ENCODE data around the gene SORBS1.

SORBS1 gene

GRCh38 chr10:95308389-95309302 is 252.5 kb downstream of the SORBS1 start:
- no peak overlapping the region for H3K4me3 ChIP-seq (ENCODE audit: low read length)
- H3K36me3 ChIP-seq (ENCODE audit: insufficient read depth, low read depth, low read length): no peaks in the 10 kb centered on the region
- H3K4me1 ChIP-seq (ENCODE audit: insufficient read depth, low read length): peaks cover 34% of the 10 kb centered on the region
- H3K27me3 ChIP-seq (ENCODE audit: insufficient read depth, low read length): peaks cover 5% of the 10 kb centered on the region; the same call in 1 of the 2 replicates
- no peaks in the 10 kb centered on the region for H3K9me3 ChIP-seq (ENCODE audit: insufficient read depth, low read depth, low read length)
- no peak overlapping the region for H3K27ac ChIP-seq (ENCODE audit: low read length)
- H3K9ac ChIP-seq (ENCODE audit: low read depth, low read length): no peak overlapping the region

GRCh38 chr10:95306851-95307250 is 254.3 kb downstream of the SORBS1 start:
- Histone ChIP-seq H3K4me1 (ENCODE audit: insufficient read depth, low read length) (peaks cover 18% of the 10 kb centered on the region), H3K27me3 (ENCODE audit: insufficient read depth, low read length) (peaks cover 10% of the 10 kb centered on the region), H3K4me3 (ENCODE audit: low read length) (no peak overlapping the region), H3K9me3 (ENCODE audit: insufficient read depth, low read depth, low read length) (no peaks in the 10 kb centered on the region), H3K27ac (ENCODE audit: low read length) (no peak overlapping the region), H3K36me3 (ENCODE audit: insufficient read depth, low read depth, low read length) (no peaks in the 10 kb centered on the region), H3K9ac (ENCODE audit: low read depth, low read length) (no peak overlapping the region)

- Histone ChIP-seq H3K9me3 (ENCODE audit: insufficient read depth, low read depth, low read length) (no peaks in the 10 kb centered on the region), H3K27ac (ENCODE audit: low read length) (no peak overlapping the region), H3K27me3 (ENCODE audit: insufficient read depth, low read length) (peaks cover 10% of the 10 kb centered on the region), H3K4me1 (ENCODE audit: insufficient read depth, low read length) (peaks cover 18% of the 10 kb centered on the region), H3K9ac (ENCODE audit: low read depth, low read length) (no peak overlapping the region), H3K36me3 (ENCODE audit: insufficient read depth, low read depth, low read length) (no peaks in the 10 kb centered on the region), H3K4me3 (ENCODE audit: low read length) (no peak overlapping the region)
These were observed 254.9 kb downstream of the SORBS1 start for GRCh38 chr10:95306318-95306650.

GRCh38 chr10:95305606-95306317 is 255.4 kb downstream of the SORBS1 start:
- H3K27me3 ChIP-seq (ENCODE audit: insufficient read depth, low read length): peaks cover 10% of the 10 kb centered on the region
- no peaks in the 10 kb centered on the region for H3K36me3 ChIP-seq (ENCODE audit: insufficient read depth, low read depth, low read length)
- H3K4me1 ChIP-seq (ENCODE audit: insufficient read depth, low read length): peaks cover 17% of the 10 kb centered on the region
- no peak overlapping the region for H3K4me3 ChIP-seq (ENCODE audit: low read length)
- no peak overlapping the region for H3K9ac ChIP-seq (ENCODE audit: low read depth, low read length)
- no peaks in the 10 kb centered on the region for H3K9me3 ChIP-seq (ENCODE audit: insufficient read depth, low read depth, low read length)
- no peak overlapping the region for H3K27ac ChIP-seq (ENCODE audit: low read length)

GRCh38 chr10:95304976-95305375 is 256.2 kb downstream of the SORBS1 start:
- H3K27me3 ChIP-seq (ENCODE audit: insufficient read depth, low read length): peaks cover 10% of the 10 kb centered on the region
- no peaks in the 10 kb centered on the region for H3K9me3 ChIP-seq (ENCODE audit: insufficient read depth, low read depth, low read length)
- H3K9ac ChIP-seq (ENCODE audit: low read depth, low read length): no peak overlapping the region
- H3K27ac ChIP-seq (ENCODE audit: low read length): no peak overlapping the region
- peaks cover 11% of the 10 kb centered on the region; the same call in 1 of the 2 replicates for H3K4me1 ChIP-seq (ENCODE audit: insufficient read depth, low read length)
- H3K4me3 ChIP-seq (ENCODE audit: low read length): no peak overlapping the region
- H3K36me3 ChIP-seq (ENCODE audit: insufficient read depth, low read depth, low read length): no peaks in the 10 kb centered on the region

GRCh38 chr10:95304463-95304862 is 256.7 kb downstream of the SORBS1 start:
- H3K36me3 ChIP-seq (ENCODE audit: insufficient read depth, low read depth, low read length): no peaks in the 10 kb centered on the region
- H3K9ac ChIP-seq (ENCODE audit: low read depth, low read length): no peak overlapping the region
- H3K27ac ChIP-seq (ENCODE audit: low read length): no peak overlapping the region
- H3K27me3 ChIP-seq (ENCODE audit: insufficient read depth, low read length): peaks cover 10% of the 10 kb centered on the region
- H3K9me3 ChIP-seq (ENCODE audit: insufficient read depth, low read depth, low read length): no peaks in the 10 kb centered on the region
- no peak overlapping the region for H3K4me3 ChIP-seq (ENCODE audit: low read length)
- H3K4me1 ChIP-seq (ENCODE audit: insufficient read depth, low read length): peaks cover 11% of the 10 kb centered on the region; the same call in 1 of the 2 replicates

- Histone ChIP-seq H3K27me3 (ENCODE audit: insufficient read depth, low read length) (peaks cover 10% of the 10 kb centered on the region), H3K36me3 (ENCODE audit: insufficient read depth, low read depth, low read length) (no peaks in the 10 kb centered on the region), H3K9me3 (ENCODE audit: insufficient read depth, low read depth, low read length) (no peaks in the 10 kb centered on the region), H3K4me3 (ENCODE audit: low read length) (no peak overlapping the region), H3K27ac (ENCODE audit: low read length) (no peak overlapping the region), H3K9ac (ENCODE audit: low read depth, low read length) (no peak overlapping the region), H3K4me1 (ENCODE audit: insufficient read depth, low read length) (peaks cover 9% of the 10 kb centered on the region; the same call in 1 of the 2 replicates)
These were observed 257.2 kb downstream of the SORBS1 start for GRCh38 chr10:95303950-95304349.

- no peak overlapping the region for H3K4me3 ChIP-seq (ENCODE audit: low read length)
- no peaks in the 10 kb centered on the region for H3K36me3 ChIP-seq (ENCODE audit: insufficient read depth, low read depth, low read length)
- no peak overlapping the region for H3K9ac ChIP-seq (ENCODE audit: low read depth, low read length)
- H3K9me3 ChIP-seq (ENCODE audit: insufficient read depth, low read depth, low read length): no peaks in the 10 kb centered on the region
- peaks cover 6% of the 10 kb centered on the region; the same call in 1 of the 2 replicates for H3K4me1 ChIP-seq (ENCODE audit: insufficient read depth, low read length)
- H3K27ac ChIP-seq (ENCODE audit: low read length): no peak overlapping the region
- peaks cover 10% of the 10 kb centered on the region for H3K27me3 ChIP-seq (ENCODE audit: insufficient read depth, low read length)
These were observed 257.6 kb downstream of the SORBS1 start for GRCh38 chr10:95303535-95303934.

GRCh38 chr10:95300022-95300539 is 261.1 kb downstream of the SORBS1 start:
- H3K4me1 ChIP-seq (ENCODE audit: insufficient read depth, low read length): peaks cover 7% of the 10 kb centered on the region
- H3K27ac ChIP-seq (ENCODE audit: low read length): no peak overlapping the region
- H3K36me3 ChIP-seq (ENCODE audit: insufficient read depth, low read depth, low read length): no peaks in the 10 kb centered on the region
- peaks cover 24% of the 10 kb centered on the region for H3K27me3 ChIP-seq (ENCODE audit: insufficient read depth, low read length)
- H3K9me3 ChIP-seq (ENCODE audit: insufficient read depth, low read depth, low read length): no peaks in the 10 kb centered on the region
- H3K9ac ChIP-seq (ENCODE audit: low read depth, low read length): no peak overlapping the region
- no peak overlapping the region for H3K4me3 ChIP-seq (ENCODE audit: low read length)

GRCh38 chr10:95297402-95297801 is 263.8 kb downstream of the SORBS1 start:
- no peak overlapping the region for H3K9ac ChIP-seq (ENCODE audit: low read depth, low read length)
- H3K27me3 ChIP-seq (ENCODE audit: insufficient read depth, low read length): peaks cover 34% of the 10 kb centered on the region
- no peaks in the 10 kb centered on the region for H3K9me3 ChIP-seq (ENCODE audit: insufficient read depth, low read depth, low read length)
- peaks cover 7% of the 10 kb centered on the region for H3K4me1 ChIP-seq (ENCODE audit: insufficient read depth, low read length)
- H3K36me3 ChIP-seq (ENCODE audit: insufficient read depth, low read depth, low read length): no peaks in the 10 kb centered on the region
- no peak overlapping the region for H3K27ac ChIP-seq (ENCODE audit: low read length)
- H3K4me3 ChIP-seq (ENCODE audit: low read length): no peak overlapping the region

- H3K4me3 ChIP-seq (ENCODE audit: low read length): no peak overlapping the region
- no peak overlapping the region for H3K27ac ChIP-seq (ENCODE audit: low read length)
- no peak overlapping the region for H3K9ac ChIP-seq (ENCODE audit: low read depth, low read length)
- peaks cover 36% of the 10 kb centered on the region for H3K27me3 ChIP-seq (ENCODE audit: insufficient read depth, low read length)
- no peaks in the 10 kb centered on the region for H3K36me3 ChIP-seq (ENCODE audit: insufficient read depth, low read depth, low read length)
- peaks cover 7% of the 10 kb centered on the region for H3K4me1 ChIP-seq (ENCODE audit: insufficient read depth, low read length)
- no peaks in the 10 kb centered on the region for H3K9me3 ChIP-seq (ENCODE audit: insufficient read depth, low read depth, low read length)
These were observed 264.4 kb downstream of the SORBS1 start for GRCh38 chr10:95296764-95297163.

Data from iPS-20b (cell line).